Measurements from ENCODE around the gene TTC38.

The TTC38 gene

DNA sequence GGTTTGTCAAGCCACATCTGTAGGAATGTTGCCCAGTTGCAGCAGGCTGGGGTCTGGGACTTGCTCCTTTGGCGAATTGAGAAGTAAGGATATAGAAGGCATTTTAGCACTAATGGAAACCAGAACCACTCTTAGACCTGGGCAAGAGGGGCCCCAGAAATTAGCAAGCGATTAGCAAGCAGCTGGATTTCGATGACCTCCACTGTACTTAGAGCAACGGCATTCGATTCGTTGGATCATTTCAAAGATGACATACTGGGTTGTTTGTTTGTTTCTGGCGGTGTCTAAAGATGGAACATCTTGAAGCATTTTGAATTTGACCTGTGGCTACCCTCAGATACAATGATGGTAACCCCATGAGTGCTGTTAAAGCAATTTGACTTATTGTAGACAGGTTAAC, 16.5 kb upstream of the TTC38 start:
- H3K4me3 ChIP-seq (replicated peaks; ENCODE audit: low read depth, low read length), result peak overlapping the region; percentile 83
- DNase-seq (ENCODE audit: low read depth), result no peak
- TF ChIP-seq, protein P1, sequence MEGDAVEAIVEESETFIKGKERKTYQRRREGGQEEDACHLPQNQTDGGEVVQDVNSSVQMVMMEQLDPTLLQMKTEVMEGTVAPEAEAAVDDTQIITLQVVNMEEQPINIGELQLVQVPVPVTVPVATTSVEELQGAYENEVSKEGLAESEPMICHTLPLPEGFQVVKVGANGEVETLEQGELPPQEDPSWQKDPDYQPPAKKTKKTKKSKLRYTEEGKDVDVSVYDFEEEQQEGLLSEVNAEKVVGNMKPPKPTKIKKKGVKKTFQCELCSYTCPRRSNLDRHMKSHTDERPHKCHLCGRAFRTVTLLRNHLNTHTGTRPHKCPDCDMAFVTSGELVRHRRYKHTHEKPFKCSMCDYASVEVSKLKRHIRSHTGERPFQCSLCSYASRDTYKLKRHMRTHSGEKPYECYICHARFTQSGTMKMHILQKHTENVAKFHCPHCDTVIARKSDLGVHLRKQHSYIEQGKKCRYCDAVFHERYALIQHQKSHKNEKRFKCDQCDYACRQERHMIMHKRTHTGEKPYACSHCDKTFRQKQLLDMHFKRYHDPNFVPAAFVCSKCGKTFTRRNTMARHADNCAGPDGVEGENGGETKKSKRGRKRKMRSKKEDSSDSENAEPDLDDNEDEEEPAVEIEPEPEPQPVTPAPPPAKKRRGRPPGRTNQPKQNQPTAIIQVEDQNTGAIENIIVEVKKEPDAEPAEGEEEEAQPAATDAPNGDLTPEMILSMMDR (IDR thresholded peaks at IDR 0.05; ENCODE audit: low read length, missing control alignments), result no peak

GRCh38 chr22:46251816-46252380, 15.9 kb upstream of the TTC38 start:
- TF ChIP-seq, protein P1 (IDR thresholded peaks at IDR 0.05; ENCODE audit: low read length, missing control alignments), result no peak
- no peak for DNase-seq (ENCODE audit: low read depth)
- H3K4me3 ChIP-seq (replicated peaks; ENCODE audit: low read depth, low read length), result no peak overlapping the region

GRCh38 chr22:46256358-46256958, 11.3 kb upstream of the TTC38 start:
- DNase-seq (ENCODE audit: low read depth), result no peak
- no peak overlapping the region for H3K4me3 ChIP-seq (replicated peaks; ENCODE audit: low read depth, low read length)
- TF ChIP-seq, protein P1 (IDR thresholded peaks at IDR 0.05; ENCODE audit: low read length, missing control alignments), result no peak

GRCh38 chr22:46259374-46259773, 8.4 kb upstream of the TTC38 start:
- no peak for DNase-seq (ENCODE audit: low read depth)
- no peak overlapping the region for H3K4me3 ChIP-seq (replicated peaks; ENCODE audit: low read depth, low read length)
- TF ChIP-seq, protein P1 (IDR thresholded peaks at IDR 0.05; ENCODE audit: low read length, missing control alignments), result no peak

DNA sequence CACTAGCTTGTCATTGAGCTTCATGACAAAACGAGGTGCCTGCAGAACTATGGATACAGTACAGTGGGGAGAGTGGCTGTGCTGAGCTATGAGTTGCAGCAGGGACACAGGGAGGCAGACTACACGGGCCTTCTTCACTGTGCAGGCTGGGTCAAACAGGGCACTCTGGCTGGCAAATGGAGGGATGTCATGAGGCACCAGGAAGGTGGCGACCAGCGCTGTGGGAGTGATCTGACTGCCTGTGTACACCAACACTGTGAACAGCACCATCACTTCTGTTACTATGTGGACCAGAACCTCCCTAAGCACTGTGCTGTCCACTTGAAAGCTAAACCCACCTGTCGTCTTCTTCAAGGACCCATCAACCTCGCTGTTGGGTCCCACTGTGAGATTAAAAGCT, 7.8 kb upstream of the TTC38 start:
- TF ChIP-seq, protein P1 (IDR thresholded peaks at IDR 0.05; ENCODE audit: low read length, missing control alignments), result no peak
- no peak overlapping the region for H3K4me3 ChIP-seq (replicated peaks; ENCODE audit: low read depth, low read length)
- DNase-seq (ENCODE audit: low read depth), result no peak

- no peak overlapping the region for H3K4me3 ChIP-seq (replicated peaks; ENCODE audit: low read depth, low read length)
- TF ChIP-seq, protein P1 (IDR thresholded peaks at IDR 0.05; ENCODE audit: low read length, missing control alignments), result peak; percentile 15
- DNase-seq (ENCODE audit: low read depth), result peak; percentile 59
Measured at GRCh38 chr22:46262449-46263215, 5.2 kb upstream of the TTC38 start.
